HG02938 (cell line): ENCODE data around the gene CYP26A1.

Experiments used
- ATAC-seq: cut with Tn5 transposase; IDR thresholded peaks from one replicate; pipeline ENCODE4 v1.9.1; 2021; ENCODE audit warnings: mild to moderate bottlenecking, moderate library complexity; ENCODE audit not compliant: unreplicated experiment

Gene CYP26A1, protein sequence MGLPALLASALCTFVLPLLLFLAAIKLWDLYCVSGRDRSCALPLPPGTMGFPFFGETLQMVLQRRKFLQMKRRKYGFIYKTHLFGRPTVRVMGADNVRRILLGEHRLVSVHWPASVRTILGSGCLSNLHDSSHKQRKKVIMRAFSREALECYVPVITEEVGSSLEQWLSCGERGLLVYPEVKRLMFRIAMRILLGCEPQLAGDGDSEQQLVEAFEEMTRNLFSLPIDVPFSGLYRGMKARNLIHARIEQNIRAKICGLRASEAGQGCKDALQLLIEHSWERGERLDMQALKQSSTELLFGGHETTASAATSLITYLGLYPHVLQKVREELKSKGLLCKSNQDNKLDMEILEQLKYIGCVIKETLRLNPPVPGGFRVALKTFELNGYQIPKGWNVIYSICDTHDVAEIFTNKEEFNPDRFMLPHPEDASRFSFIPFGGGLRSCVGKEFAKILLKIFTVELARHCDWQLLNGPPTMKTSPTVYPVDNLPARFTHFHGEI

DNA sequence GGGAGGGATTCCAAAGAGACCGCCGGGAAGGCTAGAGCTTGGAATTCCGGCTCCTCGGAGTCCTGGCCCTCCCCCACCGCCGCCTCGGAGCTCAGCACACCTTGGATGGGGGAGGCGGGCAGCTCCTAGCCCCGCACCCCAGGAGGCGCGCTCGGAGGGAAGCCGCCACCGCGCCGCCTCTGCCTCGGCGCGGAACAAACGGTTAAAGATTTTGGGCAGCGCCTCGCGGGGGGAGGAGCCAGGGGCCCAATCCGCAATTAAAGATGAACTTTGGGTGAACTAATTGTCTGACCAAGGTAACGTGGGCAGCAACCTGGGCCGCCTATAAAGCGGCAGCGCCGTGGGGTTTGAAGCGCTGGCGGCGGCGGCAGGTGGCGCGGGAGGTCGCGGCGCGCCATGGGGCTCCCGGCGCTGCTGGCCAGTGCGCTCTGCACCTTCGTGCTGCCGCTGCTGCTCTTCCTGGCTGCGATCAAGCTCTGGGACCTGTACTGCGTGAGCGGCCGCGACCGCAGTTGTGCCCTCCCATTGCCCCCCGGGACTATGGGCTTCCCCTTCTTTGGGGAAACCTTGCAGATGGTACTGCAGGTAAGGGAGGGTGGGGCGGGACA is at the start of gene CYP26A1:
Gene CYP26A1, plus strand, starts transcription at position 355 of the 608 bp plus-strand sequence. Its CDS starts 42 bp downstream, at position 397.
- no peak for ATAC-seq

DNA sequence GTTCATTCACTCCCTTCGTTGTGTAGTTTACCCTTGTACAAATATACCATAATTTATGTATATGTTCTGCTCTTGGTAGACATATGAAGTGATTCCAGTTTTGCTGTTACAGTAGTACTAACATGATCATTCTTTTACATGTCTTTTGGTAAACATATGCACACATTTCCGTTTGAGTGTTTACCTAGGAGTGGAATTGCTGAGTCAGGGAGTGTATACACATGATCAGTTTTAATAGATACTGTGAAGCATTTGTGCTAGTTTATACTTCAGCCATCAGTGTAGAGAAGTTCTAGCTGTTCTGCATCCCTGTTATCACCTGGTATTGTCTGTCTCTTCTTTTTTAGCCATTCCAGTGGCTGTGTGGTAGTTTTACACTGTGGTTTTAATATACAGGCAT is 47.6 kb upstream of the CYP26A1 start:
- ATAC-seq, result no peak

DNA sequence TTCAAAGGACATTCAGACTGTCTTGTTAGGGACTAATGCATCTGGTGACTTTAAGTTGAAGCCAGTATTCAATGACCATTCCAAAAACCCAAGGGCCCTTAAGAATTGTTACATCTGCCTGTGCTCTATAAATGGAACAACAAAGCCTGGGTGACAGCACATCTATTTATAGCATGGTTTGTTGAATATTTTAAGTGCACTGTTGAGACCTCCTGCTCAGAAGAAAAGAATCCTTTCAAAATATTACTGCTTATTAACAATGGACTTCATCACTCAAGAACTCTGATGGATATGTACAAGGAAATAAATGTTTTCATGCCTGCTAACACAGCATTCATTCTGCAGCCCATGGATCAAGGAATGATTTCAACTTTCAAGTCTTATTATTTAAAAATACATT is 46.2 kb upstream of the CYP26A1 start:
- no peak for ATAC-seq

DNA sequence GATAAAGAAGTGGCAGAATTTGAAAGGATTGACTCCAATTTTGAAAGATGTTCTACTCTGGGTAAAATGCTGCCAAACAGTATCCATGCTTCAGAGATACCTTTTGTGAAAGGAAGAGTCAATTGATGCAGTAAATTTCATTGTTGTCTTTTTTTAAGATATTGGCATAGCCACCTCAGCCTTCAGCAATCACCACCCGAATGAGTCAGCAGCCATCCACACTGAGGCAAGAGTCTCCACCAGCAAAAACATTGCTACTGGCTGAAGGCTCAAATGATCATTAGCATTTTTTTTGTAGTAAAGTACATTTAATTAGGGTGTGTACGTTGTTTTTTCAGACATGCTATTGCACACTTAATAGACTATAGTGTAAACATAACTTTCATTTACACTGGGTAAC is 44.8 kb upstream of the CYP26A1 start:
- ATAC-seq, result no peak

DNA sequence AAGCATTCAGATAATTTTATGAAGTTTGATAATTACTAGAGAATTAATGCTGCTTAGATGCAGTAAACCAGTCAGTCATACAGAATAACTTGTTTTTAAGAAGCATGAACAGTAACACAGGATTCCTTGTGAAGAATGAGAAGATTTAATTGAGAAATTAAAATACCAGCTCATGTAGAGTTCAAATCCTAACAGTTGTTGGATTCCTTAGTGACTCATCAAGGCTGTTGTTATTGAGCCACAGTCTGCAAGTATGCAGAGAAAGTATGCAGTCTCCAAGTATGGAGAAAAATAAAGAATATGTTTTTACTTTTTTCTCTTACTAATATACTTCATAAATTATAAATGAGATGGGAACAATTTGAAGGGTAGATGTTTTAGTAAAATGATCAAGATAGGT is 43.3 kb upstream of the CYP26A1 start:
- no peak for ATAC-seq

DNA sequence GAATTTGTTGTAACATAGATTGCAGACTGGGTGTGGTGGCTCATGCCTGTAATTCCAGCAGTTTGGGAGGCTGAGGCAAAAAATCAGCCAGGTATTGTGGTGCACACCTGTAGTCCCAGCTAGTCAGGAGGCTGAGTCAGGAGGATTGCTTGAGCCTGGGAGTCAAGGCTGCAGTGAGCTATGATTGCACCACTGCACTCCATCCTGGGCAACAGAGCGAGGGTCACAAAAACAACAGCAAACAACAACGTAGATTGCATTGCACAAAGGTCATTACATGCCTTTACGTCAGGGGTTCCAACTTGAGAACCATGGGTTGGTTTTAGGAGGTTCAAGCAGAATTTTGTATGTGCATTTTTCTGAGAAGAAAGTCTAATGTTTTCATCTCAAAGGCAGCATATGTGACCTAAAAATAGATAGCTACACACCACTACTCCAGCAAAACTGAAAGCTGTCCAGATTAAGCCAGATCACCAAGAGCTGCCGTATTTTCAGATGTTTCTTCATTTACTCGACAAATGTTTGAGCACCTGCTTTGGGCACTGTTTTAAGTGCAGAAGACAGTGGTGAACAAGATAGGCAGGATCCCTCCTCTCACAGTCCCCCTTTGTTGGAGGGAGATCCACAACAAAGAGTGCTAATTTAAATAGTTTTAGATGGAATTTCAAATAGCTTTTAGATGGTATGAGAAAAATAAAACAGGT is 41.4 kb upstream of the CYP26A1 start:
- ATAC-seq, result no peak

DNA sequence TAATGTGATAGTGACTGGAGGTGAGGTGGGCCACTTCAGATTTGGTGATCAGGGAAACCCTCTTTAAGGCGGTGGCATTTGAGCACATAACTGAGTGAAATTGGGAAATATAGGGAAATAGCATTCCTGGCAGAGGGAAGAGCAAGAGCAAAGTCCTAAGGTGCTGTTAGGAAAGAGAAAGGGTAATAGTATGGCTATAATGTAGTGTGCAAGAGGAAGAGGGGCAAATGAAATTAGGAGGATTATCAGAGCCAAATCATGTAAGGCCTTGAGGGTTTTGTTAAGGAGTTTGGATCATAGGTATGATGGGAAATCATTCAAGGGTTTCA is 40.9 kb upstream of the CYP26A1 start:
- no peak for ATAC-seq

DNA sequence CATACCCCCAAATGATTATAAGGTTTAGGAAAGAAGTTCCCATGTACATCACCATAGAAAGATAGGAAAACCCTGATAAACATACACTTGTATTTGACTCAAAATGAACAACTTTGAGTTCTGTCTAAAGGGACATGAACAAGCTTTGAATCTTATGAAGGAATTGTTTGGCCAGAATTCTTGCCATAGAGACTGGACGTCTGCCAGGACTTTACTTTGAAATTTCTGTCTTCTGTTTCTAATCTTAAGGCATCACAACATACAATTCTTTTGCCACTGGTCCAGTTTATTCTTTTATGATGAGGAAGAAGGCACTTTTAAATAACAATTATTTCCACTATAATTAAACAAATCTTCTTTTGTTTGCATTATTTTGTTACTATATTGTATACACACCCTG is 39.3 kb upstream of the CYP26A1 start:
- no peak for ATAC-seq

DNA sequence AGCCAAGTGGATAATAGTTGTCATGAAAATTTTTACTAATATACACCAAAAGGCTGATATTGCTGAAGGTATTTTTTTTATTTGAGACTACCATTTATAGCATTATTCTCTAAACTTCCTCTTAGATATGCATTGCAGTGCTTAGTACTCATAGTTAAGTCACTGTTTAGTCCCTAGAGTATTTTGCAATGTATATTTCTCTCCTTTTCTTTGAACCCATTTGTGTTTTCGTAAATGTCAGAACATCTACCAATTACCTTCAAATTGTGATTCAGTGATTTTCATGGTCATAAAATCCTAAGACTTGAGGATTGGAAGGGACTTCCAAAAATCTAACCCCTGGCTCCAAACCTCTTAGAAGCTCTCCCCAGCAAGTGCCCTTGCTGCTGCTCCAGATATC is 34.6 kb upstream of the CYP26A1 start:
- no peak for ATAC-seq

DNA sequence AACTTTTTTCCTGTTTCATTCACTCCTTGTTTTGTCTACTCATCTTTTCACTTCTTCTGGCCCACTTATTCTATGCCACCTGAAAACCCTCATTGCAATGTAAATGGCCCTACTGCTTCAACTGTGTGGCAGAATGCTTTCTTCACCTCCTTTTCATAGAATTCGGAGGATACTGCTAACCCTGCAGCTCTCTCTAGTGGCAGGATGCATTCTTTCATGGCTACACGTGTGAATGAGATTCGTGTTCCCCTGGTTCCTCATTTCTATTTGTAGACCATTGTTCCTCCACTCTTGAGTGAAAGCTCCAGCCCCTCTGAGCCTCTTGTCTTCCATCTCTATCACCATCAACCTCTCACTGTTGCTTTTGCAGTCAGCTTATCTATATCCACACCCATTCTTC is 34.0 kb upstream of the CYP26A1 start:
- ATAC-seq, result no peak

DNA sequence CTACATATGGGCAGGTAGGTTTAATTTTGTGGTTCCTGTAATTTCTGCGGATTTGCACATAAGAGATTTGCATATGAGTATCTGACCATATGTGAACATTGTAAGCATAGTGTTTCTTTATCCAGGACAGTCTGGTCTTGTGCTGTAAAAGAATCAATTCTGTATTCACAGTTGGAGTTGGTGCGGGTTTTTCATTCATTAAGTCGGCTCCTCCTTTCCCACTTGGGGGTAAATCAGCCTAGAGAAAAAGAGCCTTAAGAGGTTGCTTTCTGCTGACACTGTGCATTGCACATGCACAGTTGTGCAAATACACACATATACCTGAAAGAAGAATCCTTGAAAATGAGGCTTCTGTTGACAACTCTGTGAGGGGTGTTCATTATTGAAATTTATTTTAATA is 19.2 kb upstream of the CYP26A1 start:
- no peak for ATAC-seq

DNA sequence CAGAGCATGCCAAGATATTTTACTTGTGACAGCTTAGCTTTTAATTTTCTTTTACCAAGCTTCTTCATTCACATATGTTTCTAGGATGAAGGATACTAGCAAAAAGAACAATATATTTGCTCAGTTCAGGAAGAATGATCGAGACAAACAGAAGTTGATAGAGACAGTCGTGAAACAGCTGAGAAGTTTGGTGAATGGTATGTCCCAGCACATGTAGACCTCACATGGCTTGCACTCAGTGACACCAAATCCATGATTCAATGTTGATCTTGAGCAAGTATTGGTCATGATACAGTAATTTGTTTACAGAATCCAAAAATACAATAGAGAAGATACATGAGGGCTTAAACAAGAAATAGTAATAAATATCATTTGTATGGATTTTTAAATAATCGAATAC is 15.6 kb upstream of the CYP26A1 start:
- no peak for ATAC-seq

DNA sequence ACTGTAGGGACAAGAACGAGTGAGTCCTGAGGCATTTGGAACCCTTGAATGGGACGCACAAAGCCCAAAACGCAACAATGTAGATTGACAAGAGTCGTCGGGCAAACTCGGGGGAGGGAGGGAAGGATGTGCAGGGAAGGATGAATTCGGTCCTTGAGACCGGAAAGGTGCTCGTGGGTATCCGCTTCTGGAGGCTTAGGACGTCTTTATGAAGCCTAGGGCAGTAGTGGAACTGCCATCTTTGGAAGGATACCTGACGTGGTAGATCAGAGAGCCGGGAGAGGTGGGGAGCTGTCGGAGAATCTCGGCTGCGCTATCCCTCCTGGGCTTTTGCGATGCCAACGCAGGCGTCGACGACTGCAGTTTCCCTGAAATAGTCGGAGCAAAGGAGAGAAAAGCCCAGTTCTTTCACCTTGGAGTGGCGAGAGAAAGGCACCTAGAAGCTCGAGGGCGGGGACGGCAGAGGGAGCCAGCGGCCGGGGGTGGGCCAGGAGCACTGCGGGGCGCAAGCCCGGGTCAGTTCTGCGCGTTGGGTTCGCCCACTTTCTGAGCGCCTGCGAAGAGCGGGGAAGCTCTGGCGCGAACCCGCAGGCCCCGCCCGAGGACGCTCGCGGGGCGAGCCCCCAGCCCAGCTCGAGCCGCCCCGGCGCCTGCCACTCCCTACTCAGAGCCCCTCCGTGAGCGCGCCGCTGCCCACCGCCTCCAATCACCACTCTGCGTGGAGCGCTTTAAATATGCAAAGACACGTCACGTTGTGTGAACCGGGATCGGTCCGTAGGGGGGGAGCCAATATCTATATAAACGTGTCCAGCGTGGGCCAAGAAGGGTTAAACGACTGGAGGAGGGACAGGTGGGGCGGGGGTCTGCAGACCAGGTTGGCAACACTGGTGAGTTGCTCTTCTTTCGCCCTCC is 13.5 kb upstream of the CYP26A1 start, which contains the start of gene CYP26C1:
Gene CYP26C1, plus strand, starts transcription at position 824 of the 912 bp plus-strand sequence. CDS start 466 bp downstream, outside the sequence.
- ATAC-seq, result no peak

DNA sequence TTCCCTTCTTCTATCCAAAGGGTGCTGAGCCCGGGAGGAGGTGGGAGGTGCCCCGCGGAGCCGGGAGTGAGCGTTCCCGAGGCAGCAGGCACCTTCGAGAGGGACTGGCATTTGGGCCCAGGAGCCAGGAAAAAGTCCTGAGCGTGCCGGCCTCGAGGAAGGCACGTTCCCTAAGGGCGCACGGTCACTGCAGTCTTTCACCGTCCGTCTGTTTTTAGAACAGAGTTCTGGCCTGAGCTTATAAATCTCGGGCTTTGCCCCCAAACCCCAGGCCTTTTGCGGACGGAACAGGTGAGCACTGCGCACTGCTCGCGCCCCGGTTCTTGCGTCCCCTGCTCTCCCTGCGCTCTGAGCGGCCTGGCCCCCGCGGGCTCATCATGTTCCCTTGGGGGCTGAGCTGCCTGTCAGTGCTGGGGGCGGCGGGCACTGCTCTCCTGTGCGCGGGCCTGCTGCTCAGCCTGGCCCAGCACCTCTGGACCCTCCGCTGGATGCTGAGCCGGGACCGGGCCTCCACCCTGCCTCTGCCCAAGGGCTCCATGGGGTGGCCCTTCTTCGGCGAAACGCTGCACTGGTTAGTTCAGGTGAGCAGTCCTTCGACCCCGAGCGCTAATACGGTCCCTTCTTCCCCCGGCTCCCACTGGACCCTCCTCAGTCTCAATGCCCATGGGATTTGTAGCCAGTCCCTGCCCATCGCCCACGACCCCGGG is 12.7 kb upstream of the CYP26A1 start:
- ATAC-seq, result no peak

DNA sequence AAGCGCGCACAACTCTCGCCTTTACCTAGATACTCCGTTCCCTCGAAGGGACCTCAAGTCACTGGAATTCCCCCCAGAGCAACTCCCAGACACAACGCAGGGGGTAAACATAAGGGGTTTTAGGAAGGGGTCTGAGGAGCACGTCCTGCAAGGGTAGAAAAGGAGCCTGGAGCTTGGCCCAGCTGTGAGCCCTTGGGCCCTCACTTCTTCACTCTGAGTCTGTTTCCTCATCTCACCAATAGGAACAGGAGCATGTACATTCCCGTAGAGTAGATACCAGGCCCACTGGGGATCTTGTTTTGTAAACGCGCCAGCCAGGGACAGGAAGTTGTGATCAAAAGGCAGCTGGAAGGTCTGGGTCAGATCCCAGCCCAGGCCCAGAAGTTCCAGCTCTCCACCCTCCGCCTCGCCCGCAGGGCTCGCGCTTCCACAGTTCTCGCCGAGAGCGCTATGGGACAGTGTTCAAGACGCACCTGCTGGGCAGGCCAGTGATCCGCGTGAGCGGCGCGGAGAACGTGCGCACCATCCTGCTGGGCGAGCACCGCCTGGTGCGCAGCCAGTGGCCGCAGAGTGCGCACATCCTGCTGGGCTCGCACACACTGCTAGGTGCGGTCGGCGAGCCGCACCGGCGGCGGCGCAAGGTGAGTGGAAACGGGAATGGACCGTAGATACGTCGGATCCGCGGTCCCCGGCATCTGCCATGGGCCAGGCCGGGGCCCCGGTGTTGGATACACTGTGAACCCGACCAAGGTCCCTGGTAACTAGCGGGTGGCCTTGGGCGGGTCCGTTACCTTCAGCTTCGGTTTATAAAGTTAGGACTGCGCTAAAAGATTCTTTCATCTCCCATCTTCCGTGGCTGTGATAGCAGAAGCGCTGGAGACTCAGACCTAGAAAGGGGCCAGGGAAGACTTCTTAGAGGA is 11.8 kb upstream of the CYP26A1 start:
- no peak for ATAC-seq

DNA sequence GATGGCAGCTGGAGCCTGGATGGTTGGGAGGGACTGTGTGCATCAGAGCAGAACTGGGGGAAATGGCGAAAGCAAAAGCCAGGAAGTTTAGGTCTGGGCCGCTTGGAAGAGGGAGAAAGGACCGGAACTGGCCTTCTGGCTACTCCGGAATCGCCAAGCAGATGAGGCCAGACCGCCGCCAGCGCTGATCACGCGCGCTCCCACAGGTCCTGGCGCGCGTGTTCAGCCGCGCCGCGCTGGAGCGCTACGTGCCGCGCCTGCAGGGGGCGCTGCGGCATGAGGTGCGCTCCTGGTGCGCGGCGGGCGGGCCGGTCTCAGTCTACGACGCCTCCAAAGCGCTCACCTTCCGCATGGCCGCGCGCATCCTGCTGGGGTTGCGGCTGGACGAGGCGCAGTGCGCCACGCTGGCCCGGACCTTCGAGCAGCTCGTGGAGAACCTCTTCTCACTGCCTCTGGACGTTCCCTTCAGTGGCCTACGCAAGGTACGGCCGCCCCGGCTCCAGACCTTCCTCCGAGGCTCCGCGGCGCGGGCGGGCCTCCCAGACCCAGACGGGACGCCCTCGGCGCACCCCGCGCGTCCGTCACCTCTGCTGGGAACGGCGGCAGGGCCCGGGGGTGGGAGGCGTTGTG is 11.1 kb upstream of the CYP26A1 start:
- ATAC-seq, result peak; percentile 63

DNA sequence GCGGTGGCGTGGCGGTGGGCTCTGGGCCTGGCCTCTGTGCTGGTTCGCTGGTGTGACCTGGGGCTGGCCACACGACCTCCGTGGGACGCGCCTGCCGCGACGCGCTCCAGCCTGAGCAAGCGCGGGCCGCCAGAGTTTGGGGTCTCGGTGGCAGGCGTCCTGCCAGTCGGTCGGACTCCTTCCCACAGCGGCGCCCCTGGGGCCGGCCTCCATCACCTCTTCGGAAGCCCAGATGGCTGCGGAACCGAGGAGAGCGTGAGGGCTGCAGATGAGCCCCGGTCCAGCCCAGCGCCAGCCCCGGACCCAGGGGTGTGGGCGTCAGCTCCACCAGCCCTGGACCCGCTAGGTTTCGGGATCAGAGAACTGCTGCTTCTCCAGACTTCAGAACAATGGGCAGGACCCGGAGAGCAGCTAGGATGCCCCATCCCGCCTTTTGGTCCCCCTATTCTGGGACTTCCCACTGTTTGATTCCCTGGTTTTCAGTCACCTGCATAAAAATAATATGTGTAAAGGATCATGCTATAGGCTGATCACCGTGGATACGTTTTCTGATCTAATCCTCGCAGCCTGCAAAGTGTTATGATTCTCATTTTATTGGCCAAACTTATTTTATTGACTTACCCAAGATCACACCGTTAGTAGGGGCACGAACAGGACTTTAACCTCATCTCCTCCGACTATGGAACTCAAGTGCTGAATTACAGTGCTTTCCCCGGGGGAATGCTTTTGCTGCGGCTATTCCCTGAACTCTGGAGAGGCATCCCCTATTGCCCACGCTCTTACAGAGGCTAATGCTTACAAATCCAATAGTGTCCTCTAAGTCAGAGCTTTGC is 10.3 kb upstream of the CYP26A1 start:
- ATAC-seq, result no peak
